Upper lobe of left lung (tissue), 6 donors: ENCODE measurements around the gene NMRK2. TPM values are rescaled to one million over a fixed set of nuclear protein-coding genes. Genes with fewer than 3 reads are reported as not detected.

Experiments used
- ATAC-seq, 2 donors: fragments of 200-7000 bp; cut with Tn5 transposase; one replicate each; pipeline ENCODE4 v1.9.1; 2022; ENCODE audit warnings: mild to moderate bottlenecking in 2 of 2, moderate library complexity in 2 of 2; ENCODE audit not compliant: low FRiP score in 2 of 2
- DNase-seq, 2 donors: peaks; one replicate each; pipeline ENCODE4 v3.0.0-alpha.2; 2019 to 2020
- H3K27ac ChIP-seq, 4 donors: fragments of 200-600 bp; sonication (generic); one replicate each; pipeline ENCODE4 v1.5.1; 2016 to 2019
- H3K27me3 ChIP-seq, 4 donors: fragments of 200-600 bp; sonication (generic); one replicate each; pipeline ENCODE4 v1.5.1; 2017 to 2019
- H3K36me3 ChIP-seq, 4 donors: fragments of 200-600 bp; sonication (generic); one replicate each; pipeline ENCODE4 v1.5.1; 2016 to 2019
- H3K4me1 ChIP-seq, 4 donors: fragments of 200-600 bp; sonication (generic); one replicate each; pipeline ENCODE4 v1.5.1; 2018 to 2019
- H3K4me3 ChIP-seq, 4 donors: fragments of 200-600 bp; sonication (generic); one replicate each; pipeline ENCODE4 v1.5.1; 2017 to 2019; ENCODE audit warnings: mild to moderate bottlenecking in 2 of 4, moderate library complexity in 1 of 4
- H3K9me3 ChIP-seq, 4 donors: fragments of 200-600 bp; sonication (generic); one replicate each; pipeline ENCODE4 v1.5.1; 2018 to 2019
- CTCF ChIP-seq, 6 experiments: fragments of 450-650 bp in 4 of 6; fragments of 200-600 bp in 2 of 6; sonication (generic) in 2 of 6; IDR thresholded peaks; one replicate each; pipeline ENCODE4 v1.5.1; 2016 to 2019; ENCODE audit warnings: antibody characterized with exemption in 6 of 6
- EP300 ChIP-seq, 4 donors: sonication (generic); formaldehyde crosslinking; IDR thresholded peaks; one replicate each; pipeline ENCODE4 v1.5.1; 2017; ENCODE audit warnings: antibody characterized with exemption in 4 of 4, control low read depth in 2 of 4
- POLR2A ChIP-seq, 4 donors: fragments of 450-650 bp; IDR thresholded peaks; one replicate each; pipeline ENCODE4 v1.5.1; 2016 to 2017; ENCODE audit warnings: antibody characterized with exemption in 4 of 4, mild to moderate bottlenecking in 2 of 4
- POLR2AphosphoS5 ChIP-seq, 2 donors: sonication (generic); formaldehyde crosslinking; IDR thresholded peaks; one replicate each; pipeline ENCODE4 v1.5.1; 2017; ENCODE audit warnings: antibody characterized with exemption in 2 of 2
- WGBS, 2 donors: methylation state at CpG; one replicate each; pipeline ENCODE4 v1.1.5; 2017 to 2018; 5-methylcytosine and 5-hydroxymethylcytosine counted together
- total RNA-seq, 6 donors: library from RNA; depleted of rRNA in 4 of 6; stranded (reverse); fragments of >200 nt in 4 of 6; gene quantifications; one replicate each; pipeline versions ENCODE4 v1.1.0 to v1.2.1, GENCODE V29; 2016 to 2021
- donor health status: DM: no; HTN: no; CAD: no; lungs with moderate emphysema.
- donor health status: DM: no; HTN: yes; CAD: no; lungs with severe emphysema.

The NMRK2 gene
- total RNA-seq, 6 donors from 2014 or later = not detected

- H3K36me3 ChIP-seq = no peaks in the 10 kb centered on the region
- no peaks in the 10 kb centered on the region for H3K9me3 ChIP-seq
- TF ChIP-seq POLR2AphosphoS5 (IDR thresholded peaks at IDR 0.05) = no peak
- no peak for TF ChIP-seq CTCF (IDR thresholded peaks at IDR 0.05)
- TF ChIP-seq EP300 (IDR thresholded peaks at IDR 0.05) = no peak
- TF ChIP-seq POLR2A (IDR thresholded peaks at IDR 0.05) = no peak
- H3K4me3 ChIP-seq = no peak overlapping the region
- no peak for ATAC-seq
- no peak overlapping the region for H3K27ac ChIP-seq
- no peaks in the 10 kb centered on the region for H3K4me1 ChIP-seq
- DNase-seq = no peak
- no peaks in the 10 kb centered on the region for H3K27me3 ChIP-seq
- WGBS, 2 donors = 51 to 67% methylated on average over 4 of the region's 4 CpGs
These were observed 34.9 kb upstream of the NMRK2 start for GRCh38 chr19:3897936-3898335.

GRCh38 chr19:3898426-3898825 is 34.4 kb upstream of the NMRK2 start:
- no peak overlapping the region for H3K4me3 ChIP-seq
- H3K27ac ChIP-seq = no peak overlapping the region
- H3K4me1 ChIP-seq = no peaks in the 10 kb centered on the region
- H3K36me3 ChIP-seq = no peaks in the 10 kb centered on the region
- TF ChIP-seq POLR2A (IDR thresholded peaks at IDR 0.05) (no peak), CTCF (IDR thresholded peaks at IDR 0.05) (no peak), EP300 (IDR thresholded peaks at IDR 0.05) (no peak), POLR2AphosphoS5 (IDR thresholded peaks at IDR 0.05) (no peak)
- ATAC-seq (no peak), DNase-seq (no peak)
- H3K9me3 ChIP-seq = no peaks in the 10 kb centered on the region
- no peaks in the 10 kb centered on the region for H3K27me3 ChIP-seq
- WGBS, 2 donors = 84 to 96% methylated on average over 3 of the region's 3 CpGs

- no peaks in the 10 kb centered on the region for H3K4me1 ChIP-seq
- WGBS, 2 donors = 70 to 87% methylated on average over 17 to 18 of the region's 18 CpGs
- DNase-seq (no peak), ATAC-seq (peak in 1 of 2 donors; percentile 26)
- no peak overlapping the region for H3K4me3 ChIP-seq
- TF ChIP-seq CTCF (IDR thresholded peaks at IDR 0.05) = no peak
- no peak for TF ChIP-seq EP300 (IDR thresholded peaks at IDR 0.05)
- TF ChIP-seq POLR2AphosphoS5 (IDR thresholded peaks at IDR 0.05) = no peak
- TF ChIP-seq POLR2A (IDR thresholded peaks at IDR 0.05) = no peak
- no peaks in the 10 kb centered on the region for H3K27me3 ChIP-seq
- H3K27ac ChIP-seq = no peak overlapping the region
- H3K36me3 ChIP-seq = no peaks in the 10 kb centered on the region
- H3K9me3 ChIP-seq = no peaks in the 10 kb centered on the region
These were observed 33.2 kb upstream of the NMRK2 start for GRCh38 chr19:3899531-3900294.

- H3K4me3 ChIP-seq = no peak overlapping the region
- 76 to 79% methylated on average over 13 to 15 of the region's 15 CpGs for WGBS, 2 donors
- no peaks in the 10 kb centered on the region for H3K9me3 ChIP-seq
- H3K27me3 ChIP-seq = no peaks in the 10 kb centered on the region
- no peaks in the 10 kb centered on the region for H3K4me1 ChIP-seq
- H3K27ac ChIP-seq = no peak overlapping the region
- no peak for ATAC-seq
- TF ChIP-seq CTCF (IDR thresholded peaks at IDR 0.05) (no peak), EP300 (IDR thresholded peaks at IDR 0.05) (no peak), POLR2AphosphoS5 (IDR thresholded peaks at IDR 0.05) (no peak), POLR2A (IDR thresholded peaks at IDR 0.05) (no peak)
- no peak for DNase-seq
- no peaks in the 10 kb centered on the region for H3K36me3 ChIP-seq
These were observed 30.4 kb upstream of the NMRK2 start for GRCh38 chr19:3902317-3902973.
